Stimulated activated CD4-positive, alpha-beta T cell treated with anti-CD3 and anti-CD28 coated beads, Interleukin-4, amount 100 ng/mL, for 4 hours (primary cell): ENCODE data around the gene PCBD2.
"Not testable (repeated sequence)": the region's sequence is repeated elsewhere in the genome, so short reads cannot be mapped to it uniquely, and the experiment has no call there.

Source experiments
- DNase-seq, 2 experiments: peaks; one replicate each; pipeline ENCODE4 v3.0.0-alpha.2; 2020

Gene PCBD2

DNA sequence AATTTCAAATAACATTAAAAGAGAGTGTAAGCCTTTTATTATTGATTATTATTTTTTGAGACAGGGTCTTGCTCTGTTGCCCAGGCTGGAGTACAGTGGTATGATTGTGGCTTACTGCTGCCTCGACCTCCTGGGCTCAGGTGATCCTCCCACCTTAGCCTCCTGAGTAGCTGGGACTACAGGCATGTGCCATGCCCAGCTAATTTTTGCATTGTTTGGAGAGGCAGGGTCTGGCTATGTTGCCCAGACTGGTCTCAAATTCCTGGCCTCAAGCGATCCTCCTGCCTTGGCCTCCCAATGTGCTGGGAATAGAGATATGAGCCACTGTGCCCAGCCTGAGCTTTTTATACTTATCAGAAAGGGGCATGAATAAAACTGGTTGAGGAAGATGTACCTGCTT is 5.8 kb downstream of the PCBD2 start:
- not testable (repeated sequence) for DNase-seq

- no peak for DNase-seq
Measured at GRCh38 chr5:134911285-134912206, 6.6 kb downstream of the PCBD2 start.

- no peak for DNase-seq
Measured at GRCh38 chr5:134913254-134913653, 8.3 kb downstream of the PCBD2 start.

GRCh38 chr5:134913795-134914194 is 8.9 kb downstream of the PCBD2 start:
- no peak for DNase-seq

DNA sequence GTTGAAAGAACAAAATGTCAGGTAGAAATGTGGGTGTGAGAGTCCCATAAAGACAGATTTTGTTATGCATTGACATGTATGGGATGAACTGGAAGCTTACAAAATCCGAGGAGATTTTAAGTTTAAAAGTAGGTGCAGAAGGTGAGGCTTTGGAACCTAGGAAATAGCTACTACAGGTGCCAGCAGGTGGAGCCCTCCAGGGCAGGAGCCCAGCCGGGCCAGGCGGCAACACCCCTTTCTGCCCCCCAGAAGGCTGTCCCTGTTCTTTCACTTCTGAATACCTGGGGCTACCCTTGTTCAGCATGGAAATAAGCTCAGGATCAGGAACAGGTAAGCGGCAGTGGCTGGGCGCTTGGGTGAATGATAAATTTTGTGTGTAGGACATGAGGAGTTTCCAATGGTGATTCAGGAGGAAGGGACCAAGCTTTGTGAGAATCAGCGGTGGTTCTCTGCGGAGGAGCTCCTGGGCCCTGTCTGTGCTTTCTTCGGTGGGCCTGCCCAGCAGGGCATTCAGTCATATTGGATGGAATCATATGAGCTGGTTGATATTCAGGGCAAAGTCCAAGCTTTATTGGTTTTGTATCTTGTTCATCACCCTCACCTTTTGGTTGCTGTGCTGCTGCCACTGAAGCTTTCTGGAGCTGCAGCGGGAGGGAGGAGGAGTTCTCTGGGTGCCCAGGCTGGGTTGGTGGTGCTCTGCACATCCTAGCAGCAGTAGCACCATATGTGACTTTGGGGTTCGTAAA is 12.3 kb downstream of the PCBD2 start:
- no peak for DNase-seq

DNA sequence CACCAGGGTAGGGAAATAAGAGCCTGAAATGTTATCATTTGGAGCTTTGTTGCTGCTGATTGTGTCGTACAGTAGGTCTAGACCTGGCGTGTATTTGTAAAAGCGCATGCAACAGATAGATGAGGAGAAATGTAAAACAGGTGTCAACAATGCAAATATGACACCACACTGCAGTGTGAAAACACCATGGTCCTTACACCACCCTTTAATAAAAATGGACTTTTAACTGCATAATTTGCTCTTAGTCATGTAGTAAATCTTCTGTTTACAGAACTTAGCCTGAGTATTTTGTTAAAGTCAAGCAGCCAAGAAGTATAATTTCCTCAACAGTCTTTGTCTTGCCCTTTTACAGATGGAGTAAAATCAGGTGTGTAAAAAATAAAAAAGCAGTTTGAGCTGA is 13.9 kb downstream of the PCBD2 start:
- DNase-seq, result no peak

DNA sequence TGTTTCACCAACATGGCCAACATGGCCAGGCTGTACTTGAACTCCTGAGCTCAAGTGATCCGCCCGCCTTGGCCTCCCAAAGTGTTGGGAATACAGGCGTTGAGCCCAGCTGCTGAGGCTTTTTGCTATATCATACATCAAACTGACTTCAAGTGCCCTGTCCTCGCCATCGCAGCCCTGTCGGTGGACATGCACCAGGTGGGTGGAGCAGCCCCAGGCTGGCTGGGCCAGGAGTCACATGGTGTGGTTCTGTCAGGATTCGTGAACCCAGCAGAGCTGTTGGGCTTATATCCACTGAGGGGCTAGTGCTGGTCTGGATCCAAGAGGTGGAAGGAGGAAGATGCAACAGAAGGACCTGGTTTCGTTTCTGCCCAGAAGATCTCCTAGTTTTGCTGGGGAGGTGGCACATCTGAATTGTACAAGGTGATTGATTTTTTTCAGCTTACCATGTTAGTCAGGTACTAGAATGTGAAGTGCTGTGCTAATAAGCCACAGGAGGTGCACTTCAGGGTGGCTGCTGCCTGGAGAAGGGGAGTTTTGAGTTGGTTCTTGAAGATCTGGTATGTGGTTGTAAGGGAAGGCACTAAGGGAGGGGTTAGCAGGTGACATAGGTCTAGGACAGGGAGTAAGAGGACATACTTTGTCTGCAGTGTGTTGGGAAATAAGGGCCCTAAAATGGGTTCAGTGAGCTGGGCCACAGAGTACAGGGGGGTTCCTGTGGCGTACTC is 16.1 kb downstream of the PCBD2 start:
- no peak for DNase-seq

- DNase-seq, result no peak
Measured at GRCh38 chr5:134932508-134932907, 27.6 kb downstream of the PCBD2 start.

- DNase-seq, result no peak
Measured at GRCh38 chr5:134934202-134934601, 29.3 kb downstream of the PCBD2 start.

- no peak for DNase-seq
Measured at GRCh38 chr5:134935711-134936602, 31.0 kb downstream of the PCBD2 start.

DNA sequence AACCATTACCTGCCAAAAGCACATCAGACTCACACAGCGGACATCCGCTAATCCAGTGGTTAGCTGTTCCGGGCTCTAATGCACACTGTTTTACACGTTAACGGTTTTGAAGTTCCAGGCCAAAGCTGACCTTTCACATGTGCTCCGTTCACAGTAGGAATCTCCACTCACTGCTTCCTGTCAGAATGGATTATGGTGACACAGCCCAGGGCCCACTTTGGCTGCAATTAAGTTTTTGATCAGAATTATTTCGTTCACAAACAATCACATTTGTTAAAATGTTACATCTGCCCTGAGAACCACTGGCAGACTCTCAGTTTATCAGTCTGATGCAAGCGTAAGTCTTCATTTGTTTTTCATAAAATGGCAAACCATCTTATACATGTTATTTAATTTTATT is 32.6 kb downstream of the PCBD2 start:
- DNase-seq, result no peak

GRCh38 chr5:134938030-134938429 is 33.1 kb downstream of the PCBD2 start:
- no peak for DNase-seq

GRCh38 chr5:134939500-134939899 is 34.6 kb downstream of the PCBD2 start:
- DNase-seq, result no peak

DNA sequence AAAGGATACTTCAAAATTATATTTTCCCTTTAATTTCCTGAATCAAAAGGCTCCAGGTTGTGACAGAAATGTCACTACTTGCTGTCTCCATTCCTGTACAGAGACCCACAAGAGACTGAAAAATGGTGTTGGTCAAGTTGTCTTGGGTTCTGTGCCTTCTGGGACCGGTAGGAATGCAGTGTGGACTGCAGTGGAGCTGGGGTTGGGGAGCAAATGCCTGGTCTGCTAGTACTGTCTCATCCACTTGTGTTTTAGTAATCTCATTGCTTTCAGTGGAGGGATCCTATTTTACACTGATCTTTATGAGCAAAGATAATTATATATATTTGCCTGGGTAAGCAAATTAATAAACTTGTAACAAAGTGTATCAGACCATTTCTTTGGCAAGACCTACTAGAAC is 38.6 kb downstream of the PCBD2 start:
- DNase-seq, result no peak

- DNase-seq, result no peak
Measured at GRCh38 chr5:134944630-134945029, 39.7 kb downstream of the PCBD2 start.

GRCh38 chr5:134945041-134945440 is 40.1 kb downstream of the PCBD2 start:
- DNase-seq, result no peak

DNA sequence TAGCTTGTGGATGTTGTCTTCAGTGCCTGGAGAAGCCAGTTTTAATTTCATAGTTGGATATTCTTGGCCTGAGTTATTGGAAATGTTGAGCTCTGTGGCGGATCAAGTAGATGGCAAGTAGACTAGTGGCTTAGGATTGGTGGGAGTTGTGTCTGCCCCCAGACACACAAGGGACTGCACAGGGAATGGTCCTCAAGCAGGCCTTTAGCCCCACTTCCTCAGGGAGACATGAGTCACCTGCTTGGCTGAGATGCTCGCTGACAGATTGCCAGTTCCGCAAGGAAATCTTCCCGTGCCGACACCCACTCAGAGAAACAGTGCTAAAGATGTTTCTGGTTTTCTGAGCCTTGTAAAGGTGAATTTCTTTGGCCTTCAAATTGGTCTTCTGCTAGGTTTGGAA is 44.0 kb downstream of the PCBD2 start:
- DNase-seq, result no peak

DNA sequence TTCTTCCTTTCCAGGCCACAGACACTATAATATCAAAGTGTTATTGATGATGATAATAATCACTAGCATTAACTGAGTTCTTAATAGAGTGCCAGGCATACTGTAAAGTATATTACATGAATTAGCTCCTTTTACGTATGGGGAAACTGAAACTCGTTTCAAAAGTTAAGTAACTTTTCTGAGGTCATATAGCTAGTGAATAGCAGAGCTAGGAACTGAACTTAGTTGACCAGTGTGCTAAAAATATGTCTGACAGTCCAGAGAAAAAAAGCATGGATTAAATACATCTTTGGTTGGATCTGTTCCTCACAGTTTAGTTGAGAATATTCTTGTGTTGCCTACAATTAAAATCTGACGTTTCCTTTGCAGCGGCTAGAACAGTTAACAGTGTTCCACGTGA is 44.4 kb downstream of the PCBD2 start:
- no peak for DNase-seq

DNA sequence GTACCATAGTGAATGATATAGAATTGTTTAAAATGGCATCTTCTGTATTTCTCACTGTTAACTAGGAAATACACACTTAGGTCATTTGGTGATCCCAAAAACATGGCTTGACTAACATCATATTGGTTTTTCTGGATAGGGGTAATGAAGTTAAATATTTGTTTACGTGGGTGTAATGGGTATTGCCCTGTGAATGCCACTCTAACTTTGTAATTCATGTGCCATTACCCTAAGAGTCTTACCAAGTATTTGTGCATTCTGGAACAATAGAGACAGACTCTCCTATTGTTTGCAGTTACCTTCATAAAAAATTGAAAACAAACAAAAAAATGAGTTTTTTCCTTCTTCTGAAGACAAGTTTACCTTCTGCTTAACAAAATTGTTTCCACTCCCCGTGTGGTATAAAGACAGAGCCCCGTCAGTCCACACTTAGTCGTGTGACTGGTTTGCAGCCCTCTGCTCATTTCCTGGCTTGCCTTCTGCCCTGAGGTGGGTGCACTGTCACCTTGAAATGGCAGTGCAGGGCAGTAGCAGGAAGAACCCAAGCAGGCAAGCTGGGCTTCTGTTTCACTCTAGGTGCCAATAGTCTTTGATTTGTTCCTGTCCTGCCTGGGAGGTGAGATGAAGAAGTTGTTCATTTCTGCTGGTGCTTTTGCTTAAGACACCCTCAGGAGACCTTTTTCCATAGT is 53.1 kb downstream of the PCBD2 start:
- no peak for DNase-seq

- no peak for DNase-seq
Measured at GRCh38 chr5:134958755-134959154, 53.8 kb downstream of the PCBD2 start.

DNA sequence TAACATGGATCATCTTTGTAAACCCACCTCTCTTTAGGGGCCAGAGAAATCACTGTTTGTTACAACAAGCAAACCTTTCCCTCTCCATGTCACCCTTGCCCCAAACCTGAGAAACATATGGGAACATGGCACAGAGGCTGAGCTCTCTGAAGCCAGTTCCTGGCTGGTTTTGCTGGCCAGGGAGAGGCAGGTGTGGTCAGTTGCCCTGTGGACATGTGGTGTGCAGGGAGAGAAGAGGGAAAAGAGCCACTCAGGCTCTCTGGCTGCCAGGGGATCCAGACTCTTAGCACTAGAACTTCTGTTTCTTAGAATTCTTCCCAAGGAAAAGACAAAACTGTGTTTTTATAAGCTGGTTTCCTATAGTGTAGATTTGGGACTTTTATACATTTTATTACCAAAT is 58.2 kb downstream of the PCBD2 start:
- DNase-seq, result no peak
